Measurements from ENCODE around the gene NTF3.

Gene NTF3

DNA sequence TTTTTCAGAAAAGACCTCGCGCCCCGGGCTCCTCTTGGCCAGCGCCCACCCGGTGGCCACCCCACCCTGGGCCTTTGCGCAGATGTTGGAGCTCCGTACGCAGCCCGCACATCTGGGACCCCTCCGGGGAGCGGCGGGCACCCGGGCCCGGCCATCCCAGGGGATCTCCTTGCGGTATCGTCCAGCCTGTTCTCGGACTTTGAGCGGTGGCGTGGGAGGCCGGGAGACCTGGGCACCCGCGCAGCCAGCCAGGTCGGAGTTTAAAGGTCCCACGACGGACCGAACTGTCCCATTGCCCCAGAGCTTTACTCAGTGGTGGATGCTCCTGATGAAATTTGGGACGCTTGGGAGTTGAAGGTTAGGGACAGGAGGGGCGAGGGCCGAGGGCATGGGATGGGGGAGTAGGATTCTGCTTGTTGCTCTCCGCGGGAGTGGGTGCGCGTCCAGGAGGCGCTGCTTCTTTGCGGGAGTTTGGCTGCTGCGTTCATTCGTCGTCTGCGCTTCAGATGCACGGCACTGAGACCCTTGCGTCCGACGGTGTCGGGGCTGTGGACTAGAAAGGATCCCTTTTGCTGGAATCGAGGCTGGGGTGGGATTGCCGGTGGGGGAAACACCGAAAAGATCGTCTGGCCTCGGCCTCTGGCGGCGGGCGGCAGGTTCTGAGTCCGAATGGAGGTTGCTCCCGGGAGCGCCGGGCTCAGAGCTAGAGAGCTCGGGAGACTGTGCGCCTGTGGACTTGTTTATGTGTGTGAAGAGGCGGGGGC lies 1.4 kb downstream of the NTF3 start:
- no peak overlapping the region for H3K27ac ChIP-seq
- TF ChIP-seq ZFX (IDR thresholded peaks at IDR 0.05; ENCODE audit: borderline replicate concordance), result no peak
- TF ChIP-seq, protein P1, sequence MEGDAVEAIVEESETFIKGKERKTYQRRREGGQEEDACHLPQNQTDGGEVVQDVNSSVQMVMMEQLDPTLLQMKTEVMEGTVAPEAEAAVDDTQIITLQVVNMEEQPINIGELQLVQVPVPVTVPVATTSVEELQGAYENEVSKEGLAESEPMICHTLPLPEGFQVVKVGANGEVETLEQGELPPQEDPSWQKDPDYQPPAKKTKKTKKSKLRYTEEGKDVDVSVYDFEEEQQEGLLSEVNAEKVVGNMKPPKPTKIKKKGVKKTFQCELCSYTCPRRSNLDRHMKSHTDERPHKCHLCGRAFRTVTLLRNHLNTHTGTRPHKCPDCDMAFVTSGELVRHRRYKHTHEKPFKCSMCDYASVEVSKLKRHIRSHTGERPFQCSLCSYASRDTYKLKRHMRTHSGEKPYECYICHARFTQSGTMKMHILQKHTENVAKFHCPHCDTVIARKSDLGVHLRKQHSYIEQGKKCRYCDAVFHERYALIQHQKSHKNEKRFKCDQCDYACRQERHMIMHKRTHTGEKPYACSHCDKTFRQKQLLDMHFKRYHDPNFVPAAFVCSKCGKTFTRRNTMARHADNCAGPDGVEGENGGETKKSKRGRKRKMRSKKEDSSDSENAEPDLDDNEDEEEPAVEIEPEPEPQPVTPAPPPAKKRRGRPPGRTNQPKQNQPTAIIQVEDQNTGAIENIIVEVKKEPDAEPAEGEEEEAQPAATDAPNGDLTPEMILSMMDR (IDR thresholded peaks at IDR 0.05), result no peak

DNA sequence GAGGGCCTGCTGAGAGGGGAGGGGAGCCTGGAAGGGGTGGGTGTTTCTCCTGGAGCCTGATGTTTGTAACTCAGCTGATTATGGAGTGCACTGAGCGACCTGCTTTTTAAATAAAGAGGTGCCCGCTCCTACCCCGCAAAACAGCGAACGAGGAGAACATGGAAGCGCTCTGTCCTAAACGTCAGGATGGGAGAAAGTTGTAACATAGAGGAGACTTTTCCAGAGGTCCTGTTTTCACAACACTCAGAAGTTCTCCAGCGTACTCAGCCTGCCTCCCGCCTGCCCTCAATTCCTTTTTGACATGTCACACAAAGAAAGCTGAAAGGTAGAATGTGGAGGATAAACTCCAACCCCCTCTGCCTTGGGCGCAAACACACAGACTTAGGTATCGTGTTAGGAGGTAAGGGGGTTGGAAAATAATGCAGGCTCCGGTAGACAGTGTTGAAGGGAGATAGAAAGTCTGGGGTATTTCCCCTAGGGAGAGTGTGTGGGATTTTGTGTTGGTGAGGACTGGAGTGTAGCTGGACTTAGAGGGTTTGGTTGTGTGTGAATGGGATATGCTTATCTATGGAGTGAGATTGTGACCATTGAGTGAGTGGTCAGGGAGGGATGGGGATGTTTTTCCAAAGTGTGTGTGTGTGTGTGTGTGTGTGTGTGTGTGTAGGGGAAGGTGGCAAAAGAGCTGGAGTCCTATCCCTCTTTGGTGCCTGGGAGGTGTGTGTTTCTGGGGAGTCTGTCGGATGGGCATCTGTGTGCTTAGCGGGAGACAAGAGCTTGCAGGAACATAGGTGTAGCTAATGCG lies 2.1 kb downstream of the NTF3 start:
- no peak overlapping the region for H3K27ac ChIP-seq
- TF ChIP-seq, protein P1 (IDR thresholded peaks at IDR 0.05), result no peak

DNA sequence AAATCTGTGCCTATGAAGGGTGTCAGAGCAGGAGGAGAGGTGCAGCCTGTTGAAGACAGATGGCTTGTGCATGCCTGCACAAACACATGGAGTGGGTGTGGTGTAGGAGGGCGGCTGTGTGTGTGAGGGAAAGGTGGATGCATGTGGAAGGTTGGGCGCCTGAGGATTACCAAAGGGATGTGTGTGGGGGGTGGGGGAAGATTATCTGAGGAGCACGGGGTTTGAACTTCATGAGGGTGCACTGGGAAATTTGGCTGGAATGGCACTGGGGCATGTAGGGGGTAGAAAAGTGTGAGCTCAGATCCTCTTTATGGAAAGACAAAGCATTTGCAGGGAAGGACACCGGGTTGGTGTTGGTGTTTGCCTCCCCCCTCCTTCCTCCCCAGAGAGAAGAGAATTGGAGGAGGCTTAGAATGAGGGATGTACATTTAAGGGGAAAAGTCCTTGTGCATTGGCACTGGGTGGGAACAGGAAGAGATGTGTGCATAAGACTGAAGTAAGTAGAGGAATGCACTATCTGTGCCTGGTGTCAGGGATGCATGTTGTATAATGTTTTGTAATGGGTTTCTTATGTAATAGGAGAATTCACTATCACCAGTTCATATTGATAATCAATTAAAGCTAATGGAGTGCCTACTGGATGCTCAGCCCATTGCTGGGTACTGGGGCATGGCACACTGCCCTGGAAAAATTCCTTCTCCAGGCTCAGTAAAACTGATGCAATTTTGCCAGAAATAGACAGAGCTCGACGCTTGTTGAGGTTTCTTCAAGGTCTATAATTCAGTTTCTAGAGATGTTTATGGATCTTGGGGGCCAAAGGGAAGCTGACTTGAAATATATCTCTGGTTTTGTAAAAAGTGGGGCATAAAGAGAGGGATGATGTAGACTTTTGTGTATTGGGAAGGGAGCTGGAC lies 3.0 kb downstream of the NTF3 start:
- TF ChIP-seq, protein P1 (IDR thresholded peaks at IDR 0.05), result no peak
- no peak for TF ChIP-seq ZFX (IDR thresholded peaks at IDR 0.05; ENCODE audit: borderline replicate concordance)
- no peak overlapping the region for H3K27ac ChIP-seq

DNA sequence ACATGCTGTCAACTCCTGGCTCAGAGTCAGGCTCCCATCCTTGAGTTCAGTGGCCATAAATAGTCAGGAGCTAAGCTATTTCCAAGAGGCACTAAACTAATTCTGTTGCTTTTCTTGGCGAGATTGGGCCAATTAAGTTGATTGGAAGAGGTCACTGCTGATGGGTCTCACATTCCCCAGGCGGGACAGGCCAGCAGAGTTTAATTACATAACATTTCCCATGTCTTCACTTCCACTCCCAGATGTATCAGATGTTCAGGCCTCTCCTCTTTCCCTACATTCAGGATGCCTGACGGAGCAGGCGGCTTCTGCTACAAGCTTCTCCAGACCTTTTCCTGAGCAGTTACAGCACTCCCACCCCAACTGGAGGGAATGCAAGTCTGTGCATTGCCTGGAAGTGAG lies 5.3 kb downstream of the NTF3 start:
- no peak overlapping the region for H3K27ac ChIP-seq
- TF ChIP-seq, protein P1 (IDR thresholded peaks at IDR 0.05), result no peak
- TF ChIP-seq ZFX (IDR thresholded peaks at IDR 0.05; ENCODE audit: borderline replicate concordance), result no peak

DNA sequence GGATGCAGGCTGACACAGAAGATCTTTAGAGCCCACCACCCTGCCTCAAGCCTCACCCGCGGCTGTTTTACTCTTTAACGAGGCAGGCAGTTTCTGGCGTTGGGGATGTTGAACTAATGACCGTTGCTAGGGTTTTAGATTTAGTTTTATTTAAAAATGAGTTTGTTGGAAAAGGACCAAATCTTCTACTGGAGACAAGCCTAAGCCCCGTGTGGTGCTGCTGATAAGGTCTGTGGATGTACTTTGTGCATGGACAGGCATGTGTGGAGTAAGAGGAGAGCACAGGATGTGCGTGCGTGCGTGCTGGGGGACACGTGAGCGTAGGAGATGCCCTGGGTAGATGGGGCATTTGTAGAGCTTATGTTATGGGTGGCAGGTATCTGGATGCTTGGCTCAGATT lies 5.7 kb downstream of the NTF3 start:
- no peak overlapping the region for H3K27ac ChIP-seq

DNA sequence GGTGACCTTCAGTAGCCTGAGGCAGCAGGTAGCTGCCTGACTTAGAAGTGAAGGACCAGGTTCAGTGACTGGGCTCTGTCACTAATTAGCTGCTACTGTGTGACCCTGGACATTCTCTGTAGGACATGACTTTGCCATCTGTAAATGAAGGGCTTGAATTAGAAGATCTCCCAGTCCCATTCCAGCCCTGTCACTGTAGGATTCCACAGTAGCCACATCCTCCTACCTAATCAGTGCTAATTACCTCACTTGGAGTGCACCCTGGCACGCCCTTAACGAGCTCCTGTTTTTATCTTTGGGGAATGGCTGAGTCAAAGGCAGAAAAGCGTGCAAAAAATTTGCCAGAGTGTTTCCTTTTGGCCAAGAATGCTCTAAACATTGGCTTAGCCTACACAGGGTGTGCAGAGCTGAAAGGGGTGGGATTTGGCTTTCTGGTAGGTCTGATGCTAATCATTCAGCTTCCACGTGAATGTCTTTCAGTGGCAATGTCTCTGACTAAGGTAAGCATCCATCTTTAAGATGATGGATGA lies 6.8 kb downstream of the NTF3 start:
- TF ChIP-seq, protein P1 (IDR thresholded peaks at IDR 0.05), result no peak
- no peak for TF ChIP-seq ZFX (IDR thresholded peaks at IDR 0.05; ENCODE audit: borderline replicate concordance)
- no peak overlapping the region for H3K27ac ChIP-seq

More for the DNA sequence above, 5.7 kb downstream of the NTF3 start:
- TF ChIP-seq, protein P1 (IDR thresholded peaks at IDR 0.05), result no peak
- TF ChIP-seq ZFX (IDR thresholded peaks at IDR 0.05; ENCODE audit: borderline replicate concordance), result no peak

Measured in 22Rv1 (cell line).